ENCODE measurements around the gene PSPH. TPM values are rescaled to one million over a fixed set of nuclear protein-coding genes. Genes with fewer than 3 reads are reported as not detected.

PSPH gene
- total RNA-seq, 1 donor from 2014 or later, result 38.1 TPM

DNA sequence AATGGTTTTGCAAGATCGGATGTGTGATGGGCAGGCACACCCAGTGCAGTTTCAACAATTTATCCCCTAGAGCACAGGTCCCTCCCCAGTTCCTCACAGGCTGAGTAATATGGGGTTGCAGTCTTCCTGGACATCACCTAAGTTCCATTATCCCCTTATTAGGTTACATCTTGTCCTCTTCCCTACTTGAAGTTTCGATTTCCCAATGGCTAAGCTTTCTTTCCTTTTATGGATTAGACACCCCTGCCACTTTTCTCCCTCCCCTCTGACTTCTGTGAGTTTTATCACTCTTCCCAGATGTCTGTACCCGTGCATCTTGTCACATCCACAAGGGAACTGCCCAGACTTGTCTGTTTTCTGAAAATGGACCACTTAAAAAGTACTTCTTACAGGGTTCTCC lies 89.2 kb downstream of the PSPH start:
- Mint-ChIP-seq H3K27ac (ENCODE audit: unreplicated experiment) (no peak overlapping the region), H3K27me3 (ENCODE audit: unreplicated experiment) (peaks cover 4% of the 10 kb centered on the region), H3K4me3 (ENCODE audit: unreplicated experiment) (no peak overlapping the region), H3K4me1 (ENCODE audit: unreplicated experiment) (peaks cover 3% of the 10 kb centered on the region), H3K36me3 (ENCODE audit: low read depth, unreplicated experiment) (no peaks in the 10 kb centered on the region), H3K9me3 (ENCODE audit: unreplicated experiment) (no peaks in the 10 kb centered on the region)
- DNase-seq (ENCODE audit: low spot score), result no peak
- TF ChIP-seq CTCF (IDR thresholded peaks at IDR 0.05; ENCODE audit: unreplicated experiment), result no peak

Other genes with a start within 250 kb of the PSPH start
- gene SEPTIN14, start 188.7 kb downstream of the PSPH start, total RNA-seq (ENCODE audit: unreplicated experiment), result not detected
- 4.4 TPM for gene ZNF713, start 164.0 kb downstream of the PSPH start, total RNA-seq (ENCODE audit: unreplicated experiment)
- gene MRPS17, start 99.6 kb downstream of the PSPH start, total RNA-seq (ENCODE audit: unreplicated experiment), result 11.7 TPM
- gene NIPSNAP2, start 86.9 kb downstream of the PSPH start, total RNA-seq (ENCODE audit: unreplicated experiment), result 39.4 TPM
- gene CCT6A, start 321 bp upstream of the PSPH start, total RNA-seq (ENCODE audit: unreplicated experiment), result 174 TPM
- gene SUMF2, start 12.8 kb upstream of the PSPH start, total RNA-seq (ENCODE audit: unreplicated experiment), result 110 TPM
- gene PHKG1, start 41.5 kb upstream of the PSPH start, total RNA-seq (ENCODE audit: unreplicated experiment), result not detected
- 1.7 TPM for gene CHCHD2, start 55.0 kb upstream of the PSPH start, total RNA-seq (ENCODE audit: unreplicated experiment)
- not detected for gene NUPR2, start 65.0 kb upstream of the PSPH start, total RNA-seq (ENCODE audit: unreplicated experiment)